Measurements from ENCODE around the gene ENGASE. TPM values are rescaled to one million over a fixed set of nuclear protein-coding genes. Genes with fewer than 3 reads are reported as not detected.

ENGASE gene
- total and polyA plus RNA-seq, 2 donors (not counting 1 experiment from before 2014, with no cell fraction given): 3.6 to 14.9 TPM

GRCh38 chr17:79031996-79032875, 42.4 kb upstream of the ENGASE start:
- no peaks in the 10 kb centered on the region for H4K20me1 ChIP-seq (ENCODE audit: control insufficient read depth, extremely low read depth, insufficient read depth, low read length)
- no peak overlapping the region for H3K4me2 ChIP-seq (ENCODE audit: extremely low read depth, insufficient read depth, low read length)
- no peaks in the 10 kb centered on the region for H3K36me3 ChIP-seq (ENCODE audit: control insufficient read depth, insufficient read depth, low read length)
- no peak overlapping the region for H3K27ac ChIP-seq (ENCODE audit: insufficient read depth, low read length)
- H3K79me2 ChIP-seq (ENCODE audit: control insufficient read depth, insufficient read depth, low read length): no peaks in the 10 kb centered on the region
- peaks cover 26% of the 10 kb centered on the region for H3K4me1 ChIP-seq (ENCODE audit: control insufficient read depth, extremely low read depth, insufficient read depth, low read length)
- H3K27me3 ChIP-seq (ENCODE audit: control insufficient read depth, insufficient read depth, low read length): no peaks in the 10 kb centered on the region
- no peak for DNase-seq (ENCODE audit: low read depth in 2 of 2)
- H3K4me3 ChIP-seq (replicated peaks in 1 of 4; ENCODE audit: control extremely low read depth in 1 of 4, insufficient read depth in 1 of 4, low read depth in 3 of 4, low read length in 4 of 4): no peak overlapping the region
- H3K9ac ChIP-seq (ENCODE audit: insufficient read depth, low read length): no peak overlapping the region
- no peak overlapping the region for H2AFZ ChIP-seq (ENCODE audit: low read length)
- no peaks in the 10 kb centered on the region for H3K9me3 ChIP-seq (ENCODE audit: control insufficient read depth, insufficient read depth, low read depth, low read length)
- TF ChIP-seq CTCF (conservative IDR thresholded peaks at IDR 0.05 in 1 of 2, IDR thresholded peaks at IDR 0.05 in 1 of 2; ENCODE audit: low read depth in 1 of 2, low read length in 2 of 2): no peak
- no peak for TF ChIP-seq EZH2 (IDR thresholded peaks at IDR 0.05; ENCODE audit: low read length, missing control alignments)

GRCh38 chr17:79033046-79033616, 41.5 kb upstream of the ENGASE start:
- no peak overlapping the region for H3K4me3 ChIP-seq (replicated peaks in 1 of 4; ENCODE audit: control extremely low read depth in 1 of 4, insufficient read depth in 1 of 4, low read depth in 3 of 4, low read length in 4 of 4)
- H4K20me1 ChIP-seq (ENCODE audit: control insufficient read depth, extremely low read depth, insufficient read depth, low read length): no peaks in the 10 kb centered on the region
- no peaks in the 10 kb centered on the region for H3K27me3 ChIP-seq (ENCODE audit: control insufficient read depth, insufficient read depth, low read length)
- no peak for TF ChIP-seq CTCF (conservative IDR thresholded peaks at IDR 0.05 in 1 of 2, IDR thresholded peaks at IDR 0.05 in 1 of 2; ENCODE audit: low read depth in 1 of 2, low read length in 2 of 2)
- TF ChIP-seq EZH2 (IDR thresholded peaks at IDR 0.05; ENCODE audit: low read length, missing control alignments): no peak
- no peaks in the 10 kb centered on the region for H3K36me3 ChIP-seq (ENCODE audit: control insufficient read depth, insufficient read depth, low read length)
- no peak overlapping the region for H3K9ac ChIP-seq (ENCODE audit: insufficient read depth, low read length)
- H3K79me2 ChIP-seq (ENCODE audit: control insufficient read depth, insufficient read depth, low read length): no peaks in the 10 kb centered on the region
- H3K9me3 ChIP-seq (ENCODE audit: control insufficient read depth, insufficient read depth, low read depth, low read length): no peaks in the 10 kb centered on the region
- H3K4me1 ChIP-seq (ENCODE audit: control insufficient read depth, extremely low read depth, insufficient read depth, low read length): peaks cover 18% of the 10 kb centered on the region
- H3K4me2 ChIP-seq (ENCODE audit: extremely low read depth, insufficient read depth, low read length): no peak overlapping the region
- no peak for DNase-seq (ENCODE audit: low read depth in 2 of 2)
- H3K27ac ChIP-seq (ENCODE audit: insufficient read depth, low read length): no peak overlapping the region
- no peak overlapping the region for H2AFZ ChIP-seq (ENCODE audit: low read length)

- no peak for TF ChIP-seq EZH2 (IDR thresholded peaks at IDR 0.05; ENCODE audit: low read length, missing control alignments)
- TF ChIP-seq CTCF (conservative IDR thresholded peaks at IDR 0.05 in 1 of 2, IDR thresholded peaks at IDR 0.05 in 1 of 2; ENCODE audit: low read depth in 1 of 2, low read length in 2 of 2): no peak
- H3K36me3 ChIP-seq (ENCODE audit: control insufficient read depth, insufficient read depth, low read length): no peaks in the 10 kb centered on the region
- no peaks in the 10 kb centered on the region for H3K27me3 ChIP-seq (ENCODE audit: control insufficient read depth, insufficient read depth, low read length)
- no peak overlapping the region for H3K4me2 ChIP-seq (ENCODE audit: extremely low read depth, insufficient read depth, low read length)
- peaks cover 21% of the 10 kb centered on the region for H3K4me1 ChIP-seq (ENCODE audit: control insufficient read depth, extremely low read depth, insufficient read depth, low read length)
- H3K27ac ChIP-seq (ENCODE audit: insufficient read depth, low read length): no peak overlapping the region
- H3K4me3 ChIP-seq (replicated peaks in 1 of 4; ENCODE audit: control extremely low read depth in 1 of 4, insufficient read depth in 1 of 4, low read depth in 3 of 4, low read length in 4 of 4): no peak overlapping the region
- H3K9ac ChIP-seq (ENCODE audit: insufficient read depth, low read length): no peak overlapping the region
- DNase-seq (ENCODE audit: low read depth in 2 of 2): peak in 1 of 2 donors; percentile 56
- H3K9me3 ChIP-seq (ENCODE audit: control insufficient read depth, insufficient read depth, low read depth, low read length): no peaks in the 10 kb centered on the region
- H3K79me2 ChIP-seq (ENCODE audit: control insufficient read depth, insufficient read depth, low read length): no peaks in the 10 kb centered on the region
- no peak overlapping the region for H2AFZ ChIP-seq (ENCODE audit: low read length)
- no peaks in the 10 kb centered on the region for H4K20me1 ChIP-seq (ENCODE audit: control insufficient read depth, extremely low read depth, insufficient read depth, low read length)
These were observed 40.7 kb upstream of the ENGASE start for GRCh38 chr17:79033741-79034501.
